ENCODE results near the gene FSD1L.

FSD1L gene

DNA sequence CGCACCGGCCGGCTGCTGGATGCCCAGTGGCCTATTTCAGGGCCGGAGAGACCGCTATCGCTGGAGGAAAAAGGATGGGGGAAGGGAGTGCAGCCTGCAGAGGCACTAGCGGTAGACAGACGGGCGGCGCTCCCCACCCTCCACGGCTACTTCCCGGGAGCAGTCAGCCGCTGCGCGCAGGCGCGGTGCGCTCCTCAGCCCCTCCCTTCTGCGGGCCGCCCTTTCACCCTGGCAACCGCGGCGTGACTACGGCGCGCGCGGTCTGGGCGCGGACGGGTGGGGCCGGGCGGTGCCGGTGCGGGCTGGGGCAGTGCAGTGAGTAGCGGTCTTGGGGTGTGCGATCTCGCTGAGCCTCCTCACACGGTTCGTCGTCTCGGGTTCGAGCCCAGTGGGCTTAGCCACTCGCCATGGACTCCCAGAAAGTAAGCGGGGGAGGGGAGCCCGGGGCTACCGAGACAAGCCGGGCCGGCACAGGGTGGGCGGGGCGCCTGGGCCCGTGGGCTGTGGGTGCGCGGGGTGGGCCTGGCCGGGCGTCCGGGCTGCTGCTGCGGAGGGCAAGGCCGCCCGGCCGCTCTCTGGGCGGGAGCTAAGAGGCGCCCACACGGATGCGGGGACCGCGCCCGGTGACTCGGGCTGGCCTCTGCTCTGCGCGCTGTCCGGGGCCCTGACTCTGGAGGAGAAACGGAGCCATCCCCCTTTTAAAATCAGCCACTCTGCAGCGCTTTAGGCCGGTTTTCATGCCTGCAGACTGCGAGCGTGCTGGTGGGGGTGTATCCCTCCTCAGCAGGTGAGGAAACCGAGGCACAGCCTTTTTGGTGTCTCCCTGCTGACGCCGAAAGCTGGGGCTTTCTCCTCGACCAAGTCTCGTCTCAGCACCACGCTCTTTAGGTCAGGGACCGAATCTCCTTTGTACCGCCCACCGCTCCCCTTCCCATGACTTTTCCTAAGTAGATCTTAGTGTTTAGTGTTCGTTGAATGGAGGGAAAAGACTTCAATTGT lies at the start of gene FSD1L:
FSD1L (plus strand) TSS at position 221 of the 999 bp plus-strand sequence; CDS start at position 408, 187 bp downstream.
- DNase-seq, result peak; percentile 12 to 64 (median 55)

DNA sequence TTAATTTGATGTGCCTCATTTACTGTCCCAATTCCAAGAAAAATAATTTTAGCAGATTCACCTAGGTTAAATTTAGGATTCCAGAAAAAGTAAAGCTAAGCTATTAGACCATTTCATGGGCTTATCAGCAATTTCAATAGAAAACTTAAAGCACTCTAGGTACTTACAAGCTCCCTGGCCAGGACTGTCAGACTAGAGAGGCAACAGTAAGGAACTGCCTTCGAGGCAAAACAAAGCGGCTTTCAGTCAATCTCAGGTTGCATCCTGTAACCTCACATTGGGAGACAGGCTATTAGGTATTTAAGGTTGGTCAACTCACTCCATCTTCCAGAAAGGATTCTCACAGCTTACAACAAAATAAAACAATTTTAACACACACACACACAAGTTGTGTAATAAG lies 48.7 kb upstream of the FSD1L start:
- DNase-seq, result no peak

DNA sequence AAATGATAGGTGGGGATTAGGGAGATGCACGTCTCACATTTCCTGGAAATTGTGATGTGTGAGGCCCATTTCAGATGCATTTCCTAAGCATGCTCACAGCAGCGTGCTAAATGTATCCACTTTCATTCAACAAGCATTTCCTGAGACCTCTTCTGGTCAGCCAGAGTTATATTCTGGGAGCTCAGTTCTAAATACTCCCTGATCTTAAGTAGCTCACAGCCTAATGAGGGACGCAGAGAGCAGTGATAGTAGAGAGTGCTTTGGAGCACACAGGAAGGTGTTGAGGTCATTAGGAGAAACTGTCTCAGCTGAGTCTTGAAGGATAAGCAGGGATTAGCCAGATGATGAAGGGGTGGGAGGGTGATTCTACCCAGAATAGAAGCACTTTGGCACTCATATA lies 46.2 kb upstream of the FSD1L start:
- DNase-seq, result no peak

DNA sequence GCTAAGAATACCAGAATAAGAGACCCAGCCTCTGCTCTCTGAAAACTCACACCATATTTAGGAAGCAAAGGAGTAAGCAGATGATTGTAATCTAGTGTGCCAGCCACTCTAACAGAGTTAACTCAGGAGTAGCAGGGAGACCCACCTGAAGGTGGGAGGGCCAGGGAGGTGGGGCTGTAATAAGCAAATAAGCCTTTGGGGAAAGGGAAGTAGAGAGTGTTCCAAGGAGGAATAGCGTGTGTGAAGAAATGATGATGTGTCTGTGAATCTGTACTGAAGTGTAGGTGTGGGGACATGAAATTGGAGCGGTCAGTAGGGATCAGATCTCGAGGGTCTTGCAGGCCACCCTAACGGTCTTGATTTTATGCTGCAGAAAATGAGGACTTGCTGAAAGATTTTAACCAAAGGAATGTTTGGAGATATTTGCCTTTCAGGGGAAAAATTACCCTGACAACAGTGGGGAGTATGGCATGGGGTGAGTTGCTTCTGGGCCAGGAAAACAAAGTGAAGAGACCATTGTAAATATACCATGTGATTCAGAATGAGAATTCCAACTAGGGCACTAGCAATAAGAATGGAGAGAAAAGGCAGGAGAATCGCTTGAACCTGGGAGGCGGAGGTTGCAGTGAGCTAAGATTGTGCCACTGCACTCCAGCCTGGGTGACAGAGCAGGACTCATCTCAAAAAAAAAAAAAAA lies 44.1 kb upstream of the FSD1L start:
- DNase-seq, result no peak

DNA sequence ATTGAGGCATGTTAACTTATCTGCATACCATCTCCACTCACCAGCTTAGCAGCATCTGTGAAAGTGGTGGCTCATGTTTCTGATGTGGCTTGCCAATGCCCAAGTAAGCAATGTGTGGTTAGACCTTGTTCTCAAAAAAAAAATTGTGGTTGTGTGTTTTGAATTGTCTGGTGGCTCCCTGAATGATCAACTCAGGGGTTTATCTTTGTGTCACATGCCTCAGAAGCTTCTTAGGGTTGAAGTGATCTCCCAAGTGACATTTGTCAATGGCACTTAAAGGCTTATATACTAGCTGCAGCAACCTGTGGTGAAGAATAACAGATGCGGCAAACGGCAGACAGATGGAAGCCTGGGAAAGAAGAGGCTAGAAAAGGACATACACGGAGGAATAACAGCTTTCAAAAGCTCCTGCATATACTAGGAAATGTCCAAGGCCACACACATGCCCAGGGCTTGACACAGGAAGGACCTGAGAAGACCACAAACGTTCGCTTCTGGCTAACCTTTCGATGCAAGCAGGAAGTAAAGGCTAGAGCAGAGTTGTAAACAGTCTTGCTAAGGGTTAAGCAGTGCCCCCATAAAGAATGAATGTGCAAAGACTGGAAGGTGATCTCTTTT lies 42.2 kb upstream of the FSD1L start:
- DNase-seq, result peak; percentile 9 to 90 (median 66)

DNA sequence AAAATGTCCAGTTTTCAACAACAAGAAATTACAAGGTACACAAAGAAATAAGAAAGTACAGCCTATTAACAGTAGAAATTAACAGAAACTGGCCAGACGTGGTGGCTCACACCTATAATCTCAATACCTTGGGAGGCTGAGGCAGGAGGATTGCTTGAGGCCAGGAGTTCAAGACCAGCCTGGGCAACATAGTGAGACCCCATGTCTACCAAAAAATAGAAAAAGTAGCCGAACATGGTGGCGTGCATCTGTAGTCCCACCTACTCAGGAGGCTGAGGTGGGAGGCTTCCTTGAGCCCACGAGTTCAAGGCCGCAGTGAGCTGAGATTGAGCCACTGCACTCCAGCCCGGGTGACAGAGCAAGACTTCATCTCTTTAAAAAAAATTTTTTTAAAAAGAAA lies 41.5 kb upstream of the FSD1L start:
- no peak for DNase-seq

DNA sequence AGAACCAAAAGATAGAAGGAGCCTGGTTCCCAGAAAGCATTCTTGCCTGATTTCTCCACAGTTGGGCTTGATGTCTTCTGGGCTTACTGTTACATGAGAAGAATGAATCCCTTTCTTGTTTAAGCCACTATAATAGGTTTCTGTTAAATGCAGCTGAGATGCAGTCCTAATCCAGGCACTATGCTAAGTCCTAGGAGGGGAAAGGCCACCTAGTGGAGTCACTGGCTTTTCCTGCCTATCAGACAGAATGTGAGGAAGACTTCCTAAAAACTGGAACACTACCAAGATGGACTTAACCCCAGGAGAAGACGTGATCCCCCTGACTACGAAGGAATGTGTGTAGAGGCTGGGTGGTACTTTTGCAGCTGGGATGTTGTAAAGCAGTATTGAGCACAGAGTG lies 34.3 kb upstream of the FSD1L start:
- DNase-seq, result no peak

DNA sequence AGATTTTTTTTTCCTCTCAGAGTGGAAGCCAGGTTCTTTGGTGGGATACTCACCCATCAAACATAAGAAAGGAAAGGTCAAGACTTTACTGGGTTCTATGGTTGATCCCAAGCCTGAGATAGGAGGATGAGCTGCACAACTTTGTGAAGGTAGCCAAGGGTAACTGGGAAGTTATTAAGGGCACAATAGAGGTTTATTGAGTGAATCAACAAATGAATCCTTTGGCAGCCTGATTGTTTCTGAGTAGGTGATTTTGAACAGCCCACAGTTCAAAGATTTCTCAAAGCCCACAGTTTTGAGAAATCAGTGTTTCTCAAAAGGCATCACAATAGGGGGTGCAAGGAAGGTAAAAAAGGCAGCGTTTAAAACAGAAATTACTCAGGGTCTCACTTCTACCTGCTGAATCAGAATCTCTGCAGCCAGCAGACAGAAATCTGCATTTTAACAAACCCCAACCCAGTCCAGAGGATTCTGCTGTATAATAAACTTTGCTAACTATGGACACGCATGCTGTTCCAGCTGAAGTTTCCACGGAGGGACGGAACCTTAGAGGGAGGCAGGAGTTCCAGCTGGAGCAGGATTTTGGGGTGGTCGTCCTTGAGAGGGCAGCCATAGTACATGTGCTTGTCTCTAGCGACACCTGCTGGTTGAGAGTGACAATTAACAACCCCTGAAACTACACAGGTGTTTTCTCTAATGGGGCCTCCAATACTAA lies 32.7 kb upstream of the FSD1L start:
- DNase-seq, result peak; percentile 16 to 70 (median 46)

DNA sequence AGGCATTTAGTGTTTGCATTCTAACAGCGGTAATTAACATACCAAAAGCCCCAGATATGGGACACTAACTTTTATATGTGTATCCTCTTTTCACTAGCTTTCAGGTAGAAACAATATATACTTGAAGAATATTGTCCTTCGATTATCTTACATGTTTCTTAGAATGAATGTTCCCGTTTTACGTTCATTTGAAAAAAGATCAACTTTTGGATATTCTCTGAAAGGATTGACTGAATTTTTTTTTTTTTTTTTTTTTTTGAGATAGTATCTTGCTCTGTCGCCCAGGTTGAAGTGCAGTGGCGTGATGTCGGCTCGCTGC lies 32.2 kb upstream of the FSD1L start:
- DNase-seq, result no peak

DNA sequence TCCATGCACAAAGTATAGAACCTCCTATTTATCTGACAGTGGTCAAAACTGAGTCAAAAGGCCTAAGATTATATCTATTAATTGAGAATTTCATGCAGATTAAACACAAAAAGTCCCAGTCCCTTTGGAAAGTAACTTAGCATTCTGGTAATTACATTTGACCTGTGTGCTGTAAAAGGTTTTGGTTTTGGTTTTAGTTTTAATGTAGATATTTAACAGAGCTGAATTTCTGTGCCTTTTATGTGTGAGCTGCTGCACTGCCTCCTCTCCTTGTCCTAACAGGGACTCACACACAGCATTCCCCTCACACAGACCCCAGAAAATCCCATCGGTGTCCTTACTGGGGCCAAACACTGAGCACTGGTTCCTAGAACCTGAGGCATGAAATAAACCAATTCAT lies 31.0 kb upstream of the FSD1L start:
- DNase-seq, result no peak

DNA sequence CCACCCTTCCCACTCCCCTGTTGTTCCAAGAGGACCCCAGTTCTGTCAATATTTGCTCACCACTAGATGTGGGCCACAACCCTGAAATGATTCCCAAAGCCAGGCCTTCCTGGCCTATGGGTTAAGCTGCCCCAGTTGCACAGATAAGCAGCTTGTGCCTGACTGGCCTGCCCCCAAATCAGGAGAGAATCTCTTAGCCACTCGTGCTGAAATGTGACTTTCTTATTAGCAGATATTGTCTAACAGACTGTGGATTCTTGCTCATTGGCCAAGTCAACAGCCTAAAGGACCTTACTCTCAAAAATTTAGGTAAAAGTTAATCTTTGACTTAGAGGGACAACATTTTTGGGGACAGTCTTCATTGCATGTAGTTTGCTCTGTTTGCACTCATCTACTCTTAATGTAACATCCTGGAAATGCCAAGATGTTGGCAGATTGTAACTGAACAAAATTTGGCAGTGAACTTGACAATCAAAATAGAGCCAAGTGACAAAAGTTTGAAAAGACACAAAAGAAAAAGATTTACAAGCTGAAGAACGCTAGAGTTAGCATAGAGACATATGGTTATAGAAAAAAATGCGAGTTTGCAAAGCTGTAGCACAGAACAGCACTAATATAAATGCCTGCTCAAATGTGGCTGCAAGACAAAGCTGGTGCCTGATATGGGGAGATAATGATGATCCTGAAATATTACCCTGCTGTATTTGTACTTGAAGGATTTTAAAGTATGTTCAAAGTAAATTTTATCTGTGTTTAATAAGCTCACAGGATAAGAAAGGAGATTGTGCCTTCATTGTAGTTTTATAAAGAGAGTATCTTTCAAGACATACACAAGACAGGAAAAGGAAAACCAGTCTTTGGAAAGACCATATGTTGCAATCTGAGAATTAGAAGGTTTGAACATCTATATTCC lies 29.0 kb upstream of the FSD1L start:
- DNase-seq, result no peak

DNA sequence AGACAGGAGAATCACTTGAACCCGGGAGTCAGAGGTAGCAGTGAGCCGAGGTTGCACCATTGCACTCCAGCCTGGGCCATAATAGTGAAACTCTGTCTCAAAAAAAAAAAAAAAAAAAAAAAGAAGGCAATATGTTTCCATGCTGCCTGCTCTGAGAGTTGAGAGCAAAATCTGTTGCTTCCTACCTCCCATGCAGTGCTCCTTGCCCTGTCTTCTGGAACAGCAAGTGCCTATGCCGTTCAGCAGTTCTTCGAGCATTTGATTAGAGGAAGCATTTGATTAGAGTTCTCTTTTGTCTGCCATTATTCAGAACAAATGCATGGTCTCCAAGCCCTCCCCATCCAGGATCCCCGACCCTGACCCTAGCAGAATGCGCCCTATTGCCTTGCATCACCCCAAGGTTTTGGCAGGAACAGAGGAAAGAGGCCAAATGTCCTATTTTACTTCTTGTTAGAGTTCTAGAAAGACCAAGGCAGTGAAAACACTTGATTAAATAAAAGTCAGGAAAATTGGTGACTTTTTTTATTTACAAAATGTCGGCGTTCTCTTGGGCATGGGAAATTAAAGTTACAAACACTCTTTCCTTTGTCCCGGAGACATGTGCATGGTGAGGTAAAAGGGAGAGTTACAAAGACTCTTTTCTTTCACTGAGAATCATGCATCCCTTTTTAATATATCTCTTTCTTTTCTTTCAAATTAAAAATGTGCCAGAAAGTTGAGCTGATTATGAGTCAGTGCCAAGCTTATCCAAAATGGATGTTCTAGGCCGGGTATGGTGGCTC lies 27.8 kb upstream of the FSD1L start:
- no peak for DNase-seq

DNA sequence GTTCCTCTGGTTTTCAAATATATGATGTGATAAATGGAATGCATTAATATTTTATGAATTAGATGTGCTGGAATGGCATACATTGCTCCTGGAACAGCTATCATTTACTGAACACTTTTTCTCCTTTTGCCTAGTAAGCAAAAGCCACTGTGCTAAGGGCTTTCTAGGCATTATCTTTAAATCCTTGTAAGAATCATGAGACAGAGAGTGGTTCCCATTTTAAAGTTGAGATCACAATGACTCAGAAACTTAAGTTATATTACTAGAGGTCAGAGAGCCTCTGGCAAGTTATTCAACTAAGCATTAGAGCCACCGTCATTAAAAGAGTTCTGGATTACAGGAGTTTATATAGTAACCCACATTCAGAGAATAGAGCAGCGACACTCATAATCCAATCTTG lies 26.7 kb upstream of the FSD1L start:
- DNase-seq, result no peak

DNA sequence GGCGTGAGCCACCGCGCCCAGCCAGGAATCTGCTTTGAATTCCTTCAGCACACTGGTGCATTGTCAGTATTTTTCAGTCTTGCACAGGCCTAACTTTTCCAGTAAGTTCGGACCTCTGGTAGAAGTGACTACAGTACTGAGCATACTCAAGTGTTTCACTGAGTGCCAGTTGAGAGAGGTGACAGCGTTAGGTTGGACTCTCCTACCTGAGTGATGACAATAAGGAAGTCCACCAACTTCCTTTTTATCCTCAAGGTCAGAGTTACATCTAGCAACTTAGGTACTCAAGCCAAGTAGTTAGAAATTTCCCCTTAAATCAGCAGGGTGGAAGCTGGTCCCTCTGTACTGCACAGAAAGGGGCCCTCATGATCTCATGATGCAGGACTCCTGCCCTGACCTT lies 26.0 kb upstream of the FSD1L start:
- no peak for DNase-seq

DNA sequence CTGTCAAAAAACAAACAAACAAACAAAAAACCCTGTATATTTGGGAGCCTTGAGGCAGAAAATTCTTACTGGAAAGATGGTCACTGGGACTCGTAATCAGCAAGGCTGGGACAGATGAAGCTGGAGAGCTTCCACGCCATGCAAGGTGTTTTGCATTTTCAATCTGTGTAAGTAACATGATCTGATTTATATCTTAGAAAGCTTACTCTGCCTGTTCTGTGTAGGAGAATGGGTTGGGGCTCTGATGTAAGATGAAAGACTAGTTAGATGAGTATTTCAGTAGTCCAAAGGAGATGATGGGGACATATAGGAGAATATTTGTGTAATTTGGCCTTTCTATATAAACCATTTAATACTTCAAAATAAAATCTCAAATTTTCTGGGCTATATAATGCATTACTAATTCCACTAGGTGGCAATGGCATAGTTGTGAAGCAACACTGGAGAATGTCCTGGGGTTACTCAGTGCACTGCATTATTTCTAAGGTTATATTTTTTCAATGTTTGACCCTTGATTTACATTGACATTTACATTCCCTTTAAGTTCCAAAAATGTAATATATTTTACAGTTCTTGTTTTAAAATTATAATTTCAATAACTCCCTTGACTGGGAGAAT lies 21.9 kb upstream of the FSD1L start:
- no peak for DNase-seq

DNA sequence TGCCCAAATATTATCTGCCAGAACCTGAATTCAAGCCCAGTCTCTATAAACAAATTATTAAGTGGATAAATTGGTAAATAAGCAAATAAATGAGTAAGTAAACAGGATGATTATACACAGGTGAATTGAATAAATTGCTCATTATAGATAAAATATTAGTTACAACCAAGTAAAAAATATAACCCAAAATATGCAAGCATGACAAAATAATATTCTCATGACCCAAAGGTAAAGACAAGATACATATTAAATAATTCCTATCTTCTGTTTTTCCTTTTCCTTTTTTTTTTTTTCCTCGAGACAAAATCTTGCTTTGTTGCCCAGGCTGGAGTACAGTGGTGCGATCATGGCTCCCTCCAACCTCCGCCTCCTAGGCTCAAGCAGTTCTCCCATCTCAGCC lies 21.2 kb upstream of the FSD1L start:
- no peak for DNase-seq

DNA sequence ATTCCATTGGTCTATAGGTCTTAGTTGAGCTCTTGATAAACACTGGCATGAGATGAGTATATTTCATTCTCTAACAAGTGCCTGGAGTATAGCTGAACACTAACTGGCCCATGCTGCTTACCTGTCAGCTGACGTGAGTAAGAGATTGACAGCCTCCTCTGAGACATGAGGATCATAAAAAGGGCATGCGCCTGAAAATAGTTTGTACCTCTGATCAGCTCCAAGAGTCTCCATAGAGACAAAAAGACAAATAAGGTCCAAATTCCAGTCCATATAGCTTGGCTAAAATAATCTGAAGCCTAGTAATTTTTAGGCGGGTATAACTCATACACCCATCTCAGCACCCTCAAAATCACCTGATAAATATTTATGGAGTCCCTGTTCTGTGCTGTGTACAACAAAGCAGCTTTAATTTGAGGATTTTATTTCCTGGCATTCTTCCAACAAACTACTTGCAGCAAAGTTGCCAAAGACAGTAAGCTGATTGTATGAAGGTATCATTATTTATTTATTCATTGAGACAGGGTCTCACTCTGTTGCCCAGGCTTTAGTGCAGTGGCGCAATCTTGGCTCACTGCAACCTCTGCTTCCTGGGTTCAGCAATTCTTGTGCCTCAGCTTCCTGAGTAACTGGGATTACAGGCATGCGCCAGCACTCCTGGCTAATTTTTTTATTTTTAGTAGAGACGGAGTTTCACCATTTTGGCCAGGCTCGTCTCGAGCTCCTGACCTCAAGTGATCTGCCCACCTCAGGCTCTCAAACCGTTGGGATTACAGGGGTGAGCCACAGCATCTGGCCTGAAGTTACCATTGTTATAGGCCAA lies 16.2 kb upstream of the FSD1L start:
- no peak for DNase-seq

DNA sequence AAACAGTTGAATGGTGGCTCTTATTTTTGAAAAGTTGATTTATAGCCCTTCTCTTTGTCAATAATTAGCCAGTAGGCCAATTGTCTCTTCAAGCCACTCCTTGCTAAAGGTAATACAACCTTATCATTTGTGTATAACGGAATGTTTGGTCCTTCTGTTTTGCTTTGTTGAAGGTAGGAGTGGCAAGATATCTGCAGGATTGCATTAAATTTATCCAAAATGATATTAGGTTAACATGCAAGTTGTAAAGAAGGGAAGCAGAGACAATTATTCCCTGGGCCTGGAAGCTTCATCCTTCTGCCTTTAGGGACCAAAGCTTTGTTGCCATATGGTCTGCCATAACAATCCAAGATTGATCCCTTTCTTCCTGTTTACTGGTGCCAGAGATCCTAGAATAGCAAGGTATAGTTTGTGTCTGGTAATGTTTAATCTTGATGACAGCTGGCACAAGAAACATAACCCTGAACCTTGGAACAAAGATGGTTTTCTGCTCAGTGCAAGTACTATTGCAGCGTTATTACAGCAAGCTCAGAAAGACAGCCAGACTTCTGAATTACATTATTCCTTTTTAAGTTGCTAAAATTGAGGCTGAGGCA lies 15.5 kb upstream of the FSD1L start:
- no peak for DNase-seq

DNA sequence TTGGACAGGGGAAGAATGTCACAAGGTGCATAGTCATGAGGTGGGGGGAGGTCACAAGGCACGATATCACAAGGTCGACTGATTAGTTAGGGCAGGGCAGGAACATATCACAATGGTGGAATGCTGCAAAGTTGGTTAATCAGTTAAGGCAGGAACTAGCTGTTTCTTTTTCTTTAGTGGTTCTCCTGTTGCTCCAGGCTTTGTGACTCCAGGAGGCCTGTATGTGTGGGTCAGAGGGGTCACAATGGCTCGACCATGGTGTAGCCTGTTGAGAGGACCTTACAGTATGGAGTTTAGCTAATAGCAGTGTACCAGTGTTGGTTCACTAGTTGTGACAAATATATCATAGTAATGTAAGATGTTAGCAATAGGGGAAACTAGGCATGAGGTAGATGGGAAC lies 12.4 kb upstream of the FSD1L start:
- no peak for DNase-seq

Data from stimulated activated naive CD4-positive, alpha-beta T cell (primary cell).